Kidney epithelial cell (primary cell): ENCODE results near the gene KHNYN. TPM values are rescaled to one million over a fixed set of nuclear protein-coding genes. Genes with fewer than 3 reads are reported as not detected.

ENCODE experiments used
- DNase-seq: peaks from one replicate; pipeline ENCODE4 v3.0.0-alpha.2; 2010; ENCODE audit warnings: low read depth
- H3K27me3 ChIP-seq: 2 replicates; pipeline ENCODE4 v1.6.0; 2011; ENCODE audit warnings: low read length; ENCODE audit not compliant: control insufficient read depth, insufficient read depth
- H3K36me3 ChIP-seq: 2 replicates; pipeline ENCODE4 v1.5.1; 2011; ENCODE audit warnings: low read length; ENCODE audit not compliant: control insufficient read depth, insufficient read depth
- H3K4me3 ChIP-seq: 2 replicates; pipeline ENCODE4 v1.5.1; 2011; ENCODE audit warnings: low read depth, mild to moderate bottlenecking, control low read depth, low read length
- total RNA-seq: library from RNA; depleted of rRNA; stranded (reverse); fragments of >200 nt; gene quantifications from 2 replicates; pipeline ENCODE4 v1.2.3, GENCODE V29; 2015
- TF ChIP-seq, protein P1 (sequence below): IDR thresholded peaks from 2 replicates; pipeline ENCODE4 v1.5.1; 2011; ENCODE audit warnings: mild to moderate bottlenecking, moderate library complexity, low read length, control low read depth, inconsistent platforms; ENCODE audit not compliant: insufficient read depth, poor library complexity, severe bottlenecking

Gene KHNYN
- total RNA-seq, 1 donor from 2014 or later: 44.0 TPM

DNA sequence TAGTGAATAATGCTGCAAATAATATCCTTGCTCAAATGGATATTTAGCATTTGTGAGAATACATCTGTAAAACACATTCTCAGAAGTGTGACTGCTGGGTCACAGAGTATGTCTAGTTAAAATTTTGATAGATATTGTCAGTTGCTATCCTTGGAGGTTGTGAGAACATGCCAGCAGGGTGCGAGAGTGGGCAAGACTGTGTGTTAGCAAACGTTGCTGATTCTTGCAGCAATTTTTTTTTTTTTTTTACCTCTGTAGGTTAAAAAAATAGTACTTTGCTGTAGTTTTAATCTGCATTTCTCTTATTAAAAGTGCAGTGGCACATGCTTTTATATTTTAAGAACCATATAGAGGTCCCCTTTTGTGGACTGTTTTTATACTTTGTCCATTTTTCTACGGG is 35.5 kb upstream of the KHNYN start:
- DNase-seq: no peak
- TF ChIP-seq, protein P1, sequence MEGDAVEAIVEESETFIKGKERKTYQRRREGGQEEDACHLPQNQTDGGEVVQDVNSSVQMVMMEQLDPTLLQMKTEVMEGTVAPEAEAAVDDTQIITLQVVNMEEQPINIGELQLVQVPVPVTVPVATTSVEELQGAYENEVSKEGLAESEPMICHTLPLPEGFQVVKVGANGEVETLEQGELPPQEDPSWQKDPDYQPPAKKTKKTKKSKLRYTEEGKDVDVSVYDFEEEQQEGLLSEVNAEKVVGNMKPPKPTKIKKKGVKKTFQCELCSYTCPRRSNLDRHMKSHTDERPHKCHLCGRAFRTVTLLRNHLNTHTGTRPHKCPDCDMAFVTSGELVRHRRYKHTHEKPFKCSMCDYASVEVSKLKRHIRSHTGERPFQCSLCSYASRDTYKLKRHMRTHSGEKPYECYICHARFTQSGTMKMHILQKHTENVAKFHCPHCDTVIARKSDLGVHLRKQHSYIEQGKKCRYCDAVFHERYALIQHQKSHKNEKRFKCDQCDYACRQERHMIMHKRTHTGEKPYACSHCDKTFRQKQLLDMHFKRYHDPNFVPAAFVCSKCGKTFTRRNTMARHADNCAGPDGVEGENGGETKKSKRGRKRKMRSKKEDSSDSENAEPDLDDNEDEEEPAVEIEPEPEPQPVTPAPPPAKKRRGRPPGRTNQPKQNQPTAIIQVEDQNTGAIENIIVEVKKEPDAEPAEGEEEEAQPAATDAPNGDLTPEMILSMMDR: peak; percentile 5
- Histone ChIP-seq H3K4me3 (no peak overlapping the region), H3K36me3 (no peaks in the 10 kb centered on the region), H3K27me3 (no peaks in the 10 kb centered on the region)

GRCh38 chr14:24395609-24396582 is 33.9 kb upstream of the KHNYN start:
- Histone ChIP-seq H3K27me3 (no peaks in the 10 kb centered on the region), H3K36me3 (no peaks in the 10 kb centered on the region), H3K4me3 (no peak overlapping the region)
- DNase-seq: no peak
- TF ChIP-seq, protein P1: no peak

- Histone ChIP-seq H3K36me3 (no peaks in the 10 kb centered on the region), H3K4me3 (no peak overlapping the region)
- TF ChIP-seq, protein P1: no peak
Observed at GRCh38 chr14:24397639-24398292, 32.0 kb upstream of the KHNYN start.

GRCh38 chr14:24398293-24398652 is 31.5 kb upstream of the KHNYN start:
- DNase-seq: no peak
- Histone ChIP-seq H3K4me3 (no peak overlapping the region), H3K36me3 (no peaks in the 10 kb centered on the region), H3K27me3 (no peaks in the 10 kb centered on the region)
- TF ChIP-seq, protein P1: no peak

More at GRCh38 chr14:24397639-24398292, 32.0 kb upstream of the KHNYN start:
- no peak for DNase-seq
- H3K27me3 ChIP-seq: no peaks in the 10 kb centered on the region

DNA sequence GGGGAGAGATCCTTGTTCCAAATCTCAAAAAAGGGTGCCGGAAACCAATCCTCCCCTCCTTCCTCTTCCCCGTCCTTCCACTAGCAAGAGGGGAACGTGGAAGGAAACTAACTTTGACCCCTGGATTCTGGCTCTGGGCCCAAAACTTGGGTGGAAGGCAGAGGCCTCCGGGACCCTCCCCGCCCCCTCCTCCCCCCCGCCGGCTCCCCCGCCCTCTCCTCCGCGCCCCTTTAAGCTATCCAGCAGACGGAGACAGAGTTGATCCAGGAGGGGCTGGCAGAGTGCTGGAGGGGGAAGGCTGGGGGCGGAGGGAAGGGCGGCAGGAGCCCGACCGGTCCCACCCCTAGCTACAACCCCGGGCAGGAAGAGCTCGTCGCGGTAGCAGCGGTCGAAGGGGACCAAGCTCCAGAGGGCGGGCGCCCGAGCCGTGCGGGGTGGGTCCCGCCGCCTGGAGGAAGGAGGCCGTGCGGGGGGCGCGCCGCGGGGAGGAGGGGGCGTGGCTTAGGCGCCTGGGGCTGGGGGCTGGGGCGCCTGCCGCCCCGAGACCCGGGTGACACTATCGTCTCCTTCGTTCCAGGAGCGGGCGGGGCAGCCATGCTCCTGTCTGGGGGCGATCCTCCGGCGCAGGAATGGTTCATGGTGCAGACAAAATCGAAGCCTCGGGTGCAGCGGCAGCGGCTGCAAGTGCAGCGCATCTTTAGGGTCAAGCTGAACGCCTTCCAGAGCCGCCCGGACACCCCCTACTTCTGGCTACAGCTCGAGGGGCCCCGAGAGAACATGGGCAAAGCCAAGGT is 30.9 kb upstream of the KHNYN start, which contains the start of gene NYNRIN:
NYNRIN (plus strand) TSS at position 351 of the 794 bp plus-strand sequence; CDS start at position 595, 244 bp downstream.
- no peaks in the 10 kb centered on the region for H3K36me3 ChIP-seq
- H3K27me3 ChIP-seq: no peaks in the 10 kb centered on the region
- peak within 1 kb of the TSS; percentile 58 for H3K4me3 ChIP-seq
- TF ChIP-seq, protein P1: no peak
- DNase-seq: no peak
